AG04449 (cell line): ENCODE measurements around the gene TMEM116.
"Not testable (repeated sequence)": the region's sequence is repeated elsewhere in the genome, so short reads cannot be mapped to it uniquely, and the experiment has no call there.

Experiments
- CTCF ChIA-PET: fragments of 350-600 bp; formaldehyde crosslinking; extraction: SDS; loops from one replicate; lab custom pipeline; 2021; ENCODE audit warnings: antibody characterized with exemption; lab: Yijun Ruan, JAX
- POLR2A ChIA-PET: fragments of 400-600, 350-600 bp; formaldehyde crosslinking; extraction: SDS; loops from one replicate; lab custom pipeline; 2020; ENCODE audit warnings: antibody characterized with exemption, inconsistent platforms; lab: Yijun Ruan, JAX
- DNase-seq: peaks from one replicate; pipeline ENCODE4 v3.0.0-alpha.2; 2010; ENCODE audit warnings: low read depth, low spot score
- H3K4me3 ChIP-seq: 2 replicates; pipeline ENCODE4 v1.5.1; 2011; ENCODE audit warnings: low read depth, mild to moderate bottlenecking, control low read depth, low read length
- TF ChIP-seq, protein P1 (sequence below): IDR thresholded peaks from one replicate; pipeline ENCODE4 v1.5.1; 2011; ENCODE audit warnings: mild to moderate bottlenecking, moderate library complexity, low read length, control low read depth, inconsistent platforms; ENCODE audit not compliant: insufficient read depth; ENCODE audit errors: missing control alignments

The TMEM116 gene

DNA sequence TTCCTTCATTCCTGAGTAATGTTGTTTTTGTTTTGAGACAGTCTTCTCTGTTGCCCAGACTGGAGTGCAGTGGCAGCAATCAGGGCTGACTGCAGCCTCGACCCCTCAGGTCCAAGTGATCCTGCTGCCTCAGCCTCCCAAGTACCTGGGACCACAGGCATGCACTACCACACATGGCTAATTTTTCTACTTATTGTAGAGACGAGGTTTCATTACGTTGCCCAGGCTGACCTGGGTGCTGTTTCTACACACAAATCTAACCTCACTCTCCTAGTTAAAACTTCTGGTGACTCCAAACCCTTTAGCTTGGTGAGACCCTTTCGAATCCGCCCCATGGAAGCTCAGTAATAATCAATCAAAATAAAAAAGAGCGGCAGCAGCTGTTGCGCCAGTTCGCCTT lies 1.3 kb downstream of the TMEM116 start:
- CTCF ChIA-PET, result interaction anchor here (0.8 to 2.9 kb wide), 2 partner anchors 8 to 14 kb away, joined by 3 to 11 read pairs; no protein-coding TSS in a partner anchor
- DNase-seq, result no peak
- TF ChIP-seq, protein P1, sequence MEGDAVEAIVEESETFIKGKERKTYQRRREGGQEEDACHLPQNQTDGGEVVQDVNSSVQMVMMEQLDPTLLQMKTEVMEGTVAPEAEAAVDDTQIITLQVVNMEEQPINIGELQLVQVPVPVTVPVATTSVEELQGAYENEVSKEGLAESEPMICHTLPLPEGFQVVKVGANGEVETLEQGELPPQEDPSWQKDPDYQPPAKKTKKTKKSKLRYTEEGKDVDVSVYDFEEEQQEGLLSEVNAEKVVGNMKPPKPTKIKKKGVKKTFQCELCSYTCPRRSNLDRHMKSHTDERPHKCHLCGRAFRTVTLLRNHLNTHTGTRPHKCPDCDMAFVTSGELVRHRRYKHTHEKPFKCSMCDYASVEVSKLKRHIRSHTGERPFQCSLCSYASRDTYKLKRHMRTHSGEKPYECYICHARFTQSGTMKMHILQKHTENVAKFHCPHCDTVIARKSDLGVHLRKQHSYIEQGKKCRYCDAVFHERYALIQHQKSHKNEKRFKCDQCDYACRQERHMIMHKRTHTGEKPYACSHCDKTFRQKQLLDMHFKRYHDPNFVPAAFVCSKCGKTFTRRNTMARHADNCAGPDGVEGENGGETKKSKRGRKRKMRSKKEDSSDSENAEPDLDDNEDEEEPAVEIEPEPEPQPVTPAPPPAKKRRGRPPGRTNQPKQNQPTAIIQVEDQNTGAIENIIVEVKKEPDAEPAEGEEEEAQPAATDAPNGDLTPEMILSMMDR, result no peak
- POLR2A ChIA-PET, result interaction anchor here (0.6 kb wide), 1 partner anchor 114 kb away, joined by 3 read pairs; no protein-coding TSS in a partner anchor
- H3K4me3 ChIP-seq, result peak overlapping the region; percentile 80; the same call in 1 of the 2 replicates

DNA sequence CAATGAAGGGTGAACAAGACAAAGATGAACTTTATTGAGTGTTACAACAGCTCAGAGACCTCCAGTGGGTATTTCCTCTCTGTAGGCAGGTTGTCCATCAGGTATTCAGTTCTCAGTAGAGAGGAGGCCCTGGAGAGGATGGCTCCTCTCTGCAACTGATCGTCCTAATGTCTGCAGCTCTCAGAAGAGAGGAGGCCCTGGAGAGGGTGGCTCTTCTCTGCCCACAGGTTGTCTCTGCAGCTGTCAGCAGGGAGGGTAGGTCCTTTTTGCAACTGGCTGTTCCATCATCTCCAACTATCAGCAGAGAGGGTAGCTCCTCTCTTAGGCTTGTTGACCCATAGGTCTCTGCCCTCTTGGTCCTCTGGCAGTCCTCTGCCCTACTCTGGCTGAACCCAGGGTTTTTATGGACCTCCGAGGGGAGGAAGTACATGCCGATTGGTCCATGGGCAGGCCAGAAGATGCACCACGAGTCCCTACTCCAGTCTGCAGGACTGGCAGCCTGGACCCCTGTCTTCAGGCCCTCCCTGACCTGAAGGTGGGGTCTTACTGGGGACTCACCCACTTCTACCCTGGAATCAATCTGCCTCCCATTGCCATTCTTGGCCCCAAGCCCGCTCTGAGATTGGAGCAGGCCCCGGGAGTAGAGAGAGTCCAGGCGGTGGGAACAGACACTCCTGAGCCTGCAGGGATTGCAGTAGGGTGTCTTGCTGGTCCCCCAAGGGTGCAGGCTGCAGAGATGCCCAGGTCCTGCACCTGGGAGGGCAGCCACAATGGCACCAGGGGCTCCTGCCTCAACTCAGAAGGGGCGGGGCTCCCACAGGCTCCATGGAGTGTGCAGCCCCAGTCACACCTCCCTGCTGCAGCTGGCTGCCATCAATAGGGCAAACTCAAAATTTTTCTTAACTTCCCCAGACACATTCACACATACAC lies 2.3 kb downstream of the TMEM116 start:
- TF ChIP-seq, protein P1, result no peak
- POLR2A ChIA-PET, result no interaction called here
- DNase-seq, result no peak
- no peak overlapping the region for H3K4me3 ChIP-seq
- CTCF ChIA-PET, result interaction anchor here (1.0 kb wide), 1 partner anchor 10 kb away, joined by 4 read pairs; no protein-coding TSS in a partner anchor

DNA sequence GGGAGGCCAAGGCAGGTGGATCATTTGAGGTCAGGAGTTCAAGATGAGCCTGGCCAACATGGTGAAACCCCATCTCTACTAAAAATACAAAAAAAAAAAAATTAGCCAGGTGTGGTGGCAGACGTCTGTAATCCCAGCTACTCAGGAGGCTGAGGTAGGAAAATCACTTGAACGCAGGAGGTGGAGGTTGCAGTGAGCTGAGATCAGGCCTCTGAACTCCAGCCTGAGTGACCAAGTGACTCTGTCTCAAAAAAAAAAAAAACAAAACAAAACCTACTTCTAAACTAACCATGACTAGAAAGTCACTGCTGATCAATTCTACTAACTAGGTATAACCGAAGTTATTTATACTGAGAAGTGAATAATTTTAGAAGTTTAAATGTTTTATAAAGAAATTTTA lies 3.4 kb downstream of the TMEM116 start:
- CTCF ChIA-PET, result interaction anchor here (1.0 kb wide), 1 partner anchor 9 kb away, joined by 4 read pairs; no protein-coding TSS in a partner anchor
- POLR2A ChIA-PET, result not testable (repeated sequence)

DNA sequence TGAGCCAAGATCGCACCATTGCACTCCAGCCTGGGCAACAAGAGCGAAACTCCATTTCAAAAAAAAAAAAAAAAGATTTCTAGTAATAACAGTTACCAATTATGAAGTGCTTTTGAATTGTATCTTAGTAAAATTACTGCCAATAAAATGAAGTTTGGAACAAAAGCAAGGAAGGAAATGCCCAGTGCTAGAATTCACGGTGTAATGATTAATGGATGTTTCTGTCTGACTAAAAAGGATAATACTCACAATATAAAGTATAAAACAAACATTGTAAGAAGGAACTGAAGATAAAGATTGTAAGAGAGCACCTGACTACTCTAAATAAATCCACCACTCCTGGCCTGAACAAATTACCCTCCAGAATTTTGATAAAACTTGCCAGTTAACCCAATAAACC lies 4.0 kb downstream of the TMEM116 start:
- no peak overlapping the region for H3K4me3 ChIP-seq
- TF ChIP-seq, protein P1, result no peak
- ChIA-PET CTCF (no interaction called here), POLR2A (no interaction called here)
- no peak for DNase-seq

More for the DNA sequence above, 3.4 kb downstream of the TMEM116 start:
- DNase-seq, H3K4me3 ChIP-seq: not testable (repeated sequence)

DNA sequence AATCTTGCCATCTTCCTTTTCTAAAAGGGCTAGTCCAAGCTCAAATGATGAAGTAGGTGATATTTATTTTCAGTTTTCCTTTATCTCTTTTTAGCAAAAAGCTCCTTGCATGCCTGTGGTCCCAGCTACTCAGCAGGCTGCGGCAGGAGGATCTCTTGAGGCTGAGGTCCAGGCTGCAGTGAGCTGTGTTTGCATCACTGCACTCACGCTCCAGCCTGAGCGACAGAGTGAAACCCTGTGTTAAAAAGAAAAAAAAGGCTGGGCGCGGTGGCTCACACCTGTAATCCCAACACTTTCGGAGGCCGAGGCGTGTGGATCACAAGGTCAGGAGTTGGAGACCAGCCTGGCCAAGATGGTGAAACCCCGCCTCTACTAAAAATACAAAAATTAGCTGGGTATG lies 5.0 kb downstream of the TMEM116 start:
- DNase-seq, result no peak
- ChIA-PET CTCF (no interaction called here), POLR2A (no interaction called here)
- H3K4me3 ChIP-seq, result no peak overlapping the region
- TF ChIP-seq, protein P1, result no peak

DNA sequence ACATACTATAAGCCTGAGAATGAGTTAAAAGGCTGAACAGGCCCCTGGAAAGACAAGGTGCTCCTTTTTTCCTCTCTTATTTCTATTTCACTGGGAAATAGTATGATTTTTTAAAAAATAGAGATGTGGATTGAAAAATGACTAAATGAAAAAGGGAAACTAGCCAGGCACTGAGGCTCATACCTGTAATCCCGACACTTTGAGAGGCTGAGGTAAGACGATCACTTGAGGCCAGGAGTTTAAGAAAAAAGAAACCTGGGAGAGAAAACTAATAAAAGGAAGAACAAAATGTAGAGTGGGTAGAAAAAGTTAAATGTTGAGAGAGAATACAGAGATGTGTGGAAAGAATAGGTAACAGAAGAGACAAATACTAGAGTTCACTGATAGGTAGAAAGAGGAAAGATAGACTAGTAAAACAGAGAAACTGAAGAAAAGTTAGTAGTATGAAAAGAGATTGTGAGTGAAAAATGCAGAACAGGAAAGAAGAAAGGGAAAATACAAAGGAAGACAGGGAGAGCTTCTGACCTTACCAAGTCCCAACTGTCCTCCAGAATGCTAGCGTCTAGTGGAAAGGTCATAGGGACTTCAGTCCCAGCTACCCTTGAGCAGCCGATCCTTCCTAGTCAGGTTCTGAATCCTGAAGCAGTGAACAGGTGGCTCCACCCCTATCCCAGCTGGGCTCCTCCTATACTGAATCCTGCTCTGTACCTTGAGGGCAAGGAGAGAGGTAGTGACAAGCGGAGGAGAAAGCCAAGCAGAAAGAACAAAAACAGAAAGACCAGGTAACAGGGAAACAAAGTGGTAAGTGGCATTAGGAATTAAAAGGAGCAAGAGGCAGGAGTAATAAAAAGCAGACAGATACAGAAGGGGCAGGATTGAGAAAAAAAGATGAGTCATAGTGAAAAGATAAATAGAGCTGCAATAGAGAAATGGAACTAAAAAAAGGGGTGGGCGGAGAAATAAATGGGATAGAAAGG lies 7.3 kb downstream of the TMEM116 start:
- ChIA-PET CTCF (no interaction called here), POLR2A (no interaction called here)
- TF ChIP-seq, protein P1, result no peak
- no peak overlapping the region for H3K4me3 ChIP-seq
- DNase-seq, result no peak
